WTC11 (cell line): ENCODE data around the gene AKR1E2.

Experiments
- CTCF ChIP-seq: fragments of 200-600 bp; IDR thresholded peaks from 2 replicates; pipeline ENCODE4 v1.8.0; 2022; ENCODE audit warnings: antibody characterized with exemption
- NR1H2 ChIP-seq: sonication (generic); formaldehyde crosslinking; IDR thresholded peaks from 2 replicates; pipeline ENCODE4 v1.9.0; 2021; ENCODE audit warnings: mild to moderate bottlenecking, moderate library complexity, missing genetic modification reagents
- ZNF121 ChIP-seq: sonication (generic); formaldehyde crosslinking; IDR thresholded peaks from 2 replicates; pipeline ENCODE4 v1.8.0; 2023; ENCODE audit warnings: missing genetic modification reagents

GRCh38 chr10:4843525-4844180 is 17.6 kb downstream of the AKR1E2 start:
- TF ChIP-seq CTCF (no peak), ZNF121 (CRISPR knock-in tag) (no peak), NR1H2 (CRISPR knock-in tag) (no peak)
